ENCODE data around the gene SMYD2. TPM values are rescaled to one million over a fixed set of nuclear protein-coding genes. Genes with fewer than 3 reads are reported as not detected.
A peak's percentile ranks its signal among the peaks of the same experiment; 100 is the strongest.

SMYD2 gene
- total RNA-seq, 1 experiment from 2014 or later = 47.5 TPM

- intact Hi-C loops (cut with micrococcal nuclease; ENCODE audit: unreplicated experiment) = loop anchor here (5.0 kb wide), 1 partner anchor 43 kb away; the partner anchor contains the start of gene SMYD2
- H3K4me1 Mint-ChIP-seq (ENCODE audit: low read depth, unreplicated experiment) = no peaks in the 10 kb centered on the region
- no TSS peak for BruUV-seq (replicated peaks)
- CTCF ChIA-PET = interaction anchor here (0.7 kb wide), 1 partner anchor 8 kb away, joined by 7 read pairs; no protein-coding TSS in a partner anchor
- H3K4me3 Mint-ChIP-seq (ENCODE audit: low read depth, unreplicated experiment) = no peak overlapping the region
- no peak overlapping the region for H3K27ac Mint-ChIP-seq (ENCODE audit: unreplicated experiment)
- H3K36me3 Mint-ChIP-seq (ENCODE audit: insufficient read depth, unreplicated experiment) = peaks cover 6% of the 10 kb centered on the region
- no peak for DNase-seq
- H3K9me3 Mint-ChIP-seq (ENCODE audit: low read depth, unreplicated experiment) = no peaks in the 10 kb centered on the region
- TF ChIP-seq CTCF (IDR thresholded peaks at IDR 0.05; ENCODE audit: unreplicated experiment) = no peak
- H3K27me3 Mint-ChIP-seq (ENCODE audit: unreplicated experiment) = no peaks in the 10 kb centered on the region
Measured at GRCh38 chr1:214324896-214325800, 44.2 kb downstream of the SMYD2 start.

GRCh38 chr1:214326406-214326805 is 45.4 kb downstream of the SMYD2 start:
- Mint-ChIP-seq H3K4me3 (ENCODE audit: low read depth, unreplicated experiment) (no peak overlapping the region), H3K4me1 (ENCODE audit: low read depth, unreplicated experiment) (no peaks in the 10 kb centered on the region), H3K36me3 (ENCODE audit: insufficient read depth, unreplicated experiment) (peaks cover 7% of the 10 kb centered on the region), H3K27me3 (ENCODE audit: unreplicated experiment) (no peaks in the 10 kb centered on the region), H3K27ac (ENCODE audit: unreplicated experiment) (no peak overlapping the region), H3K9me3 (ENCODE audit: low read depth, unreplicated experiment) (no peaks in the 10 kb centered on the region)
- no peak for DNase-seq
- intact Hi-C loops (cut with micrococcal nuclease; ENCODE audit: unreplicated experiment) = loop anchor here (5.0 kb wide), 1 partner anchor 44 kb away; the partner anchor contains the start of gene SMYD2
- BruUV-seq (replicated peaks) = no TSS peak
- no peak for TF ChIP-seq CTCF (IDR thresholded peaks at IDR 0.05; ENCODE audit: unreplicated experiment)
- CTCF ChIA-PET = interaction anchor here (1.5 kb wide), 1 partner anchor 301 kb away, joined by 3 read pairs; no protein-coding TSS in a partner anchor

GRCh38 chr1:214327514-214327913 is 46.6 kb downstream of the SMYD2 start:
- Mint-ChIP-seq H3K36me3 (ENCODE audit: insufficient read depth, unreplicated experiment) (peaks cover 7% of the 10 kb centered on the region), H3K27me3 (ENCODE audit: unreplicated experiment) (no peaks in the 10 kb centered on the region), H3K9me3 (ENCODE audit: low read depth, unreplicated experiment) (no peaks in the 10 kb centered on the region), H3K27ac (ENCODE audit: unreplicated experiment) (no peak overlapping the region), H3K4me1 (ENCODE audit: low read depth, unreplicated experiment) (no peaks in the 10 kb centered on the region), H3K4me3 (ENCODE audit: low read depth, unreplicated experiment) (no peak overlapping the region)
- TF ChIP-seq CTCF (IDR thresholded peaks at IDR 0.05; ENCODE audit: unreplicated experiment) = no peak
- intact Hi-C loops (cut with micrococcal nuclease; ENCODE audit: unreplicated experiment) = loop anchor here (5.0 kb wide), 1 partner anchor 45 kb away; the partner anchor contains the start of gene SMYD2
- no peak for DNase-seq
- no TSS peak for BruUV-seq (replicated peaks)
- CTCF ChIA-PET = interaction anchor here (0.6 to 5.2 kb wide), 6 partner anchors 9 to 300 kb away, joined by 3 to 70 read pairs (median 5); no protein-coding TSS in a partner anchor

GRCh38 chr1:214328770-214329469 is 48.0 kb downstream of the SMYD2 start:
- Mint-ChIP-seq H3K27ac (ENCODE audit: unreplicated experiment) (no peak overlapping the region), H3K36me3 (ENCODE audit: insufficient read depth, unreplicated experiment) (peaks cover 9% of the 10 kb centered on the region), H3K9me3 (ENCODE audit: low read depth, unreplicated experiment) (no peaks in the 10 kb centered on the region), H3K4me1 (ENCODE audit: low read depth, unreplicated experiment) (no peaks in the 10 kb centered on the region), H3K27me3 (ENCODE audit: unreplicated experiment) (no peaks in the 10 kb centered on the region), H3K4me3 (ENCODE audit: low read depth, unreplicated experiment) (no peak overlapping the region)
- peak; percentile 83 for DNase-seq
- TF ChIP-seq CTCF (IDR thresholded peaks at IDR 0.05; ENCODE audit: unreplicated experiment) = peak; percentile 88
- intact Hi-C loops (cut with micrococcal nuclease; ENCODE audit: unreplicated experiment) = loop anchor here (1.0 to 5.0 kb wide), 3 partner anchors 47 to 115 kb away; partner anchors contain the start of gene SMYD2
- no TSS peak for BruUV-seq (replicated peaks)
- CTCF ChIA-PET = interaction anchor here (0.6 to 5.2 kb wide), 10 partner anchors 12 to 1236 kb away, joined by 3 to 70 read pairs (median 5); no protein-coding TSS in a partner anchor
